Body of pancreas (tissue), 4 donors: ENCODE results near the gene TIE1.

Experiments used
- POLR2A ChIP-seq, 3 donors: fragments of 450-650 bp; IDR thresholded peaks; one replicate each; pipeline ENCODE4 v1.6.1; 2016; ENCODE audit warnings: antibody characterized with exemption in 3 of 3, mild to moderate bottlenecking in 2 of 3
- TF ChIP-seq, protein P1 (sequence below), 7 experiments: fragments of 450-650 bp in 4 of 7; fragments of 200-600 bp in 3 of 7; sonication (generic) in 3 of 7; IDR thresholded peaks; one replicate each; pipeline ENCODE4 v1.5.1; 2016 to 2019; ENCODE audit warnings: antibody characterized with exemption in 7 of 7

DNA sequence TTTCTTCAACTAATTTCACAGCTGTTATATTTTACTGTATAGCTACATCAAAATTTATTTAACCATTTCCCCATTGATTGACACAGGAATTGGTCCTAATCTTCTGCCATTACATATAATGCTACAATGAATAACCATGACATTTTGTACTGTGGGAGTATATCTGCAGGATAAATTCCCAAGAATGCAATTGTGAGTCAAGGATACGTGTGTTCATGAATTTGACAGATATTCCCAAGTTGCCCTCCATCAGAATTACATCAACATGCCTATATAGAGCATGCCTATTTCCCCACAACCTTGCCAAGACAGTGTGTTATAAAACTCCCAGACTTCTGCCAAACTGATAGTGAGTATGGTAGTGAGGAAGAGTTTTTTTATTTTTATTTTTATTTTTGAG is 2.7 kb upstream of the TIE1 start:
- no peak for TF ChIP-seq POLR2A (IDR thresholded peaks at IDR 0.05)
- TF ChIP-seq, protein P1, sequence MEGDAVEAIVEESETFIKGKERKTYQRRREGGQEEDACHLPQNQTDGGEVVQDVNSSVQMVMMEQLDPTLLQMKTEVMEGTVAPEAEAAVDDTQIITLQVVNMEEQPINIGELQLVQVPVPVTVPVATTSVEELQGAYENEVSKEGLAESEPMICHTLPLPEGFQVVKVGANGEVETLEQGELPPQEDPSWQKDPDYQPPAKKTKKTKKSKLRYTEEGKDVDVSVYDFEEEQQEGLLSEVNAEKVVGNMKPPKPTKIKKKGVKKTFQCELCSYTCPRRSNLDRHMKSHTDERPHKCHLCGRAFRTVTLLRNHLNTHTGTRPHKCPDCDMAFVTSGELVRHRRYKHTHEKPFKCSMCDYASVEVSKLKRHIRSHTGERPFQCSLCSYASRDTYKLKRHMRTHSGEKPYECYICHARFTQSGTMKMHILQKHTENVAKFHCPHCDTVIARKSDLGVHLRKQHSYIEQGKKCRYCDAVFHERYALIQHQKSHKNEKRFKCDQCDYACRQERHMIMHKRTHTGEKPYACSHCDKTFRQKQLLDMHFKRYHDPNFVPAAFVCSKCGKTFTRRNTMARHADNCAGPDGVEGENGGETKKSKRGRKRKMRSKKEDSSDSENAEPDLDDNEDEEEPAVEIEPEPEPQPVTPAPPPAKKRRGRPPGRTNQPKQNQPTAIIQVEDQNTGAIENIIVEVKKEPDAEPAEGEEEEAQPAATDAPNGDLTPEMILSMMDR (IDR thresholded peaks at IDR 0.05) = no peak
